Aorta (tissue), 5 donors: ENCODE results near the gene STXBP4. TPM values are rescaled to one million over a fixed set of nuclear protein-coding genes. Genes with fewer than 3 reads are reported as not detected.

Source experiments
- ATAC-seq: fragments of 200-7000 bp; cut with Tn5 transposase; one replicate; pipeline ENCODE4 v1.9.1; 2022; ENCODE audit warnings: moderate library complexity; ENCODE audit not compliant: low FRiP score
- DNase-seq, 2 donors: peaks; one replicate each; pipeline ENCODE4 v3.0.0-alpha.2; 2020
- H3K27ac ChIP-seq, 2 donors: one replicate each; pipeline ENCODE4 v1.5.1; 2013; ENCODE audit warnings: low read length in 2 of 2, mild to moderate bottlenecking in 2 of 2, moderate library complexity in 2 of 2, control low read depth in 1 of 2, inconsistent platforms in 1 of 2, low read depth in 1 of 2
- H3K27me3 ChIP-seq, 2 donors: one replicate each; pipeline ENCODE4 v1.6.1; 2013; ENCODE audit warnings: control low read depth in 1 of 2, low read length in 1 of 2, mild to moderate bottlenecking in 1 of 2, moderate library complexity in 1 of 2; ENCODE audit not compliant: insufficient read depth in 2 of 2, control insufficient read depth in 1 of 2
- H3K36me3 ChIP-seq, 2 donors: one replicate each; pipeline ENCODE4 v1.6.1; 2013; ENCODE audit warnings: control low read depth in 1 of 2, low read length in 1 of 2, mild to moderate bottlenecking in 1 of 2; ENCODE audit not compliant: insufficient read depth in 2 of 2, control insufficient read depth in 1 of 2
- H3K4me1 ChIP-seq, 2 donors: one replicate each; pipeline ENCODE4 v1.6.1; 2013; ENCODE audit warnings: low read length in 2 of 2, control low read depth in 1 of 2, mild to moderate bottlenecking in 1 of 2, moderate library complexity in 1 of 2; ENCODE audit not compliant: insufficient read depth in 2 of 2, control insufficient read depth in 1 of 2
- H3K4me3 ChIP-seq, 2 donors: one replicate each; pipeline ENCODE4 v1.5.1; 2013; ENCODE audit warnings: low read length in 2 of 2, control low read depth in 1 of 2, mild to moderate bottlenecking in 1 of 2
- H3K9me3 ChIP-seq: one replicate; pipeline ENCODE4 v1.6.1; 2013; ENCODE audit warnings: mild to moderate bottlenecking, low read length; ENCODE audit not compliant: control insufficient read depth
- WGBS, 2 donors: extraction: QIAGEN DNeasy Blood & Tissue Kit; methylation state at CpG; one replicate each; pipeline ENCODE4 v1.1.7; 2013; 5-methylcytosine and 5-hydroxymethylcytosine counted together
- intact Hi-C, 2 donors: fragments of 100-400 bp; cut with DNase I; formaldehyde crosslinking; loops; one replicate each; pipeline versions ENCODE4 v1.14.2 to v1.15.0; 2022
- polyA plus RNA-seq, 2 donors: library from polyadenylated mRNA; stranded (reverse); fragments of 200-250 nt; gene quantifications; one replicate each; pipeline ENCODE4 v1.2.3, GENCODE V29; 2013
- total RNA-seq, 2 donors: library from RNA; stranded (reverse); fragmentation: NEBNext Ultra II Directional; extraction: Animal tissue kit (Norgen Biotek cat#: 25700); gene quantifications; one replicate each; pipeline ENCODE4 v1.2.1, GENCODE V29; 2021
- donor health status: healthy with polysubstance abuse.
- donor health status: Bipolar disorder and iron deficiency.
- donor health status: DM: no; HTN: no; CAD: no.
- donor health status: DM: no; HTN: no; CAD: no.
- donor health status: DM: yes; HTN: yes; CAD: no.

Gene STXBP4
- total and polyA plus RNA-seq, 4 donors, result 0.75 to 21.5 (median 12.2) TPM

DNA sequence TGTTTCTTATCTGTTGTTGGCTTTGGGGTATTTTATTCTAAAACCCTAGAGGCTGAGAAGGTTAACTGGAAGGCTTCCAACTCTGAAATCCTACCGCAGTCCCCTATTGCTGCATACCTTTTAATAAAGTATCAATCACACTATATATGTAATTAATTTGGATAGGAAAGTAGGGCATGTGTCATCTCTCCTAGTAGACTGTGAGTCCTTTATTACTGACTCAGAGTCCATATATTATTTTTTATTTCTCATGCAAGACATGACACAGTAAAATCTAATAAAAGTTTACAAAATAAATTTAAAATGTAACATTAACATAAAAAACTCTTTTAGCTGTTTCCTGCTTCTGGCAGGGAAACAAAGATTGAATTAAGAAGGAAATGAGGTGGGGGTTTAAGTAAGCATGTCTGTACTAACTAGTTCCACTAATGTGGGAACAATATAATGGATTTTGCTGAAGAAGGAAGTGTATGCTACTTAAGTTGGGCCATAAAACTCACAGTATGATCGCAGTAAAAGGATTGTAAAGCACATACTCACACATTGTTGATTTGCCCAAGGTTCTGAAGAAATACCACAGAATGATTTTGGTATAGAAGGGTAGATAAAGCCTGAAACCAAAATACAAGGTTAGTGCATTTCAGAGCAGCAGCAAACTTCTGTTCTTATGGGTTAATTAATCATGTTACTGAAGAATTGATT is 198.6 kb downstream of the STXBP4 start:
- Histone ChIP-seq H3K27me3 (no peaks in the 10 kb centered on the region), H3K27ac (no peak overlapping the region), H3K4me3 (no peak overlapping the region), H3K4me1 (no peaks in the 10 kb centered on the region), H3K36me3 (peaks cover 0 to 4% of the 10 kb centered on the region in 2 donors), H3K9me3 (no peaks in the 10 kb centered on the region)
- WGBS, 2 donors, result 62 to 72% methylated on average over 2 of the region's 2 CpGs
- ATAC-seq (no peak), DNase-seq (no peak)
- intact Hi-C loops, result no loop called here

- Histone ChIP-seq H3K27ac (no peak overlapping the region), H3K9me3 (no peaks in the 10 kb centered on the region), H3K27me3 (no peaks in the 10 kb centered on the region), H3K4me1 (no peaks in the 10 kb centered on the region), H3K4me3 (no peak overlapping the region), H3K36me3 (peaks cover 0 to 4% of the 10 kb centered on the region in 2 donors)
- ATAC-seq (no peak), DNase-seq (no peak)
- intact Hi-C loops, result no loop called here
- WGBS, 2 donors, result 81 to 87% methylated on average over 5 of the region's 5 CpGs
Observed at GRCh38 chr17:55168958-55169687, 200.6 kb downstream of the STXBP4 start.

DNA sequence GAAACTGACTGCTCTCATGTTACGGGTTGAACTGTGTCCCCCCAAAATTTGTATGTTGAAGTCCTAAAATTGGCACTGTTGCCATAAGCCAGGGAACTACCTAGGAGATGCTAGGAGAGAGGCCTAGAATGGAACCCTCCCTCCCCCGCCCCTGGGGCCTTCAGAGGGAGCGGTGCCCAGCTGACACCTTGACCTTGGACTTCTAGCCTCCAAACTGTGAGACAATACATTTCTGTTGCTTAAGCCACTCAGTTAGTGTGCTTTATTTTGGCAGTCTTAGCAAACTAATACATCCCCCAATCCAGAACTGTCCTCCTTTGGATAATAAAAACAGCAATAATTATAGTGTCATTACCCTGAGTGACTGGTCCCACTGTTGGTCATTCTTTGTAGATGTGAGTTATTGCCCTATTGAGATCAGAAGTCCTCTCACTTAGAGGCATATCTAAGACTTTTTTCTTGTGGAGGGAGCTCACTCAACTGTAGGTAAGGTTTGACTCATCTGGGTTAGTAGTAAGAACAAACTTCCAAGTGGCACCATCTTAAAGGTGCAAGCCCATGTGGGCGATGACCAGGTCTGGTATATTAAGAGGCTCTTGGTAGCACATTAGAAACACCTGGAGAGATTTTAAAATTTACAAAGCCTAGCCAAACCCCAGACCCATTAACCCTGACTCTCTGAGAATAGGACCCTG is 203.2 kb downstream of the STXBP4 start:
- H3K27me3 ChIP-seq, result no peaks in the 10 kb centered on the region
- ATAC-seq, result no peak
- no peaks in the 10 kb centered on the region for H3K4me1 ChIP-seq
- no peaks in the 10 kb centered on the region for H3K9me3 ChIP-seq
- no peaks in the 10 kb centered on the region for H3K36me3 ChIP-seq
- H3K27ac ChIP-seq, result no peak overlapping the region
- DNase-seq, result no peak
- 97 to 100% methylated on average over 4 of the region's 4 CpGs for WGBS, 2 donors
- intact Hi-C loops, result no loop called here
- H3K4me3 ChIP-seq, result no peak overlapping the region

GRCh38 chr17:55172612-55173011 is 204.0 kb downstream of the STXBP4 start:
- H3K4me3 ChIP-seq, result no peak overlapping the region
- no peaks in the 10 kb centered on the region for H3K4me1 ChIP-seq
- no peak for ATAC-seq
- H3K27me3 ChIP-seq, result no peaks in the 10 kb centered on the region
- DNase-seq, result no peak
- intact Hi-C loops, result no loop called here
- H3K27ac ChIP-seq, result no peak overlapping the region
- WGBS, 2 donors, result 95 to 96% methylated on average over 2 of the region's 2 CpGs
- H3K9me3 ChIP-seq, result no peaks in the 10 kb centered on the region
- no peaks in the 10 kb centered on the region for H3K36me3 ChIP-seq

GRCh38 chr17:55174133-55174532 is 205.6 kb downstream of the STXBP4 start:
- no peak overlapping the region for H3K27ac ChIP-seq
- ATAC-seq (no peak), DNase-seq (no peak)
- no peaks in the 10 kb centered on the region for H3K27me3 ChIP-seq
- no peak overlapping the region for H3K4me3 ChIP-seq
- no peaks in the 10 kb centered on the region for H3K36me3 ChIP-seq
- H3K4me1 ChIP-seq, result no peaks in the 10 kb centered on the region
- WGBS, 2 donors, result 99 to 100% methylated on average over 1 of the region's 1 CpG
- intact Hi-C loops, result no loop called here
- H3K9me3 ChIP-seq, result no peaks in the 10 kb centered on the region

DNA sequence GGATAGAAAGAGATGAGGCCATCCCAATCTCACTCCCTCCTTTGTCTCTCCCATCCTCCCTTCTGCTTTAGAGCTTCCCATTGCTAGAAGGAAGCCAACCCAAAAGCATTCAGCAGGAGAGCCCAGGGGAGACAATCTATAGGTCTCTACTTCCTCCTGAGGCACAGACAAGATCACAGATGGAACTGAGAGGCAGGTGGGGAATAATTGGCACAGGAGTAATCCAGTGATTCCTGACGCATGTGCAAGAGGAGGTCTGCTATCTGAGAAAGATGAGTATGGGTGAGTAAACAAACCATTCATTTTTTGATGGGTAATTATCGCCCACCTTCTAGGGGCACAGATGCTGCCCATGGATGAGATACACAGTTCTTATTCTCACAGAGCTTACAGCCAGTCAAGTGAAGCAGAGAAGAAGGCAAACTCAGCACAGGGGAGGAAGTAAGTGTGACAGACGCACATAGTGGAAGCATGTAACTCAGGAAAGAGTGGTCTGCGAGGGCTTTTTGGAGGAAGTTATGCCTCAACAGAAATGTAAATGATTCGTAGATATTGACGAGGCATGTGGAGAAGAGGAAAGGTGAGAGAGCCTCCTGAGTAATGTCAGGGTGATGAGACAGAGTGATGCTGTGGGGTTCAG is 207.3 kb downstream of the STXBP4 start:
- no peak for DNase-seq
- Histone ChIP-seq H3K4me1 (no peaks in the 10 kb centered on the region), H3K9me3 (no peaks in the 10 kb centered on the region), H3K4me3 (no peak overlapping the region), H3K27me3 (no peaks in the 10 kb centered on the region), H3K27ac (no peak overlapping the region), H3K36me3 (no peaks in the 10 kb centered on the region)
- intact Hi-C loops, result no loop called here
- WGBS, 2 donors, result 88 to 89% methylated on average over 6 of the region's 6 CpGs
- ATAC-seq, result no peak

DNA sequence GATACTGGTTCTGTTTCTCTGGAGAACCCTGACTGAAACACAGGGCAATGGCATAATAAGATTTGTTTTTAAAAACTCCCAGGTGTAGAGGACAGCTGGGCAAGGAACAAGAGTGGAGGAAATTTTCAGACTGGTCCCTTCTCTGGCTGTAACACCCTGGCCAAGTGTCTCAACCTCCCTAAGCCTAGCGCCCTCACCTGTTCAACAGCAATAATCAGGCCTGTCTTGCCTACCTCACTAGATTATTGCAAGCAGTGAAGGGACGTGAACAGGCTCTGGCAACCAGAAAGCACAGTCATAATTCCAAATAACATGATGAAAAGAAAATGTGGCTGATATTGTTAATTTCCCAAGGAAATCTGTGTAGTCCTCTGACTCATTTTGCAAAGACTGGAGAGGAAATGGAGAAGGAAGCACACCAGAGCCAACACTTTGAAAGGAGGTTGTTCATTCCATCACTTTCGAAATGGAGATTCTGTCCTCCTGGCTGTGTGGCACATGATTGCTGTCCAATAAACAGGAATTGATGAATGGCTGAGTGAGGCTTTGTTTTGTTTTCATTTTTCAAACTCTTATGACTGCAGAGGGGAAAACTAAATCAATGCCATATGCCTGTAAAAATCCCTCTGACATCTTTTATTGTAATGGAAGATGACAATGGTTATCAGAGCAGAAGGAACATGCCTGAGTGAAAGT is 208.7 kb downstream of the STXBP4 start:
- Histone ChIP-seq H3K4me3 (no peak overlapping the region), H3K9me3 (no peaks in the 10 kb centered on the region), H3K27ac (no peak overlapping the region), H3K27me3 (no peaks in the 10 kb centered on the region), H3K4me1 (no peaks in the 10 kb centered on the region), H3K36me3 (no peaks in the 10 kb centered on the region)
- ATAC-seq (no peak), DNase-seq (no peak)
- intact Hi-C loops, result no loop called here
- 61 to 67% methylated on average over 3 of the region's 3 CpGs for WGBS, 2 donors

- WGBS, 2 donors, result 62 to 79% methylated on average over 2 of the region's 2 CpGs
- Histone ChIP-seq H3K36me3 (no peaks in the 10 kb centered on the region), H3K27me3 (no peaks in the 10 kb centered on the region), H3K4me1 (no peaks in the 10 kb centered on the region), H3K27ac (no peak overlapping the region), H3K4me3 (no peak overlapping the region), H3K9me3 (no peaks in the 10 kb centered on the region)
- no peak for DNase-seq
- no peak for ATAC-seq
- intact Hi-C loops, result no loop called here
Observed at GRCh38 chr17:55177855-55178217, 209.3 kb downstream of the STXBP4 start.
